Left colon (tissue), 2 donors: ENCODE results near the gene GUCY2D. TPM values are rescaled to one million over a fixed set of nuclear protein-coding genes. Genes with fewer than 3 reads are reported as not detected.

Experiments used
- total RNA-seq, 2 donors: library from RNA; stranded (reverse); fragmentation: NEBNext Ultra II Directional; extraction: Animal tissue kit (Norgen Biotek cat#: 25700); gene quantifications; one replicate each; pipeline ENCODE4 v1.2.1, GENCODE V29; 2021
- donor health status: DM: no; HTN: no; CAD: no.
- donor health status: DM: yes; HTN: yes; CAD: no.

Gene GUCY2D
- total RNA-seq, 2 donors from 2014 or later = not detected

Other genes starting within 250 kb of the GUCY2D start
- 10 to 100 TPM; 49.5 to 50.4 TPM for gene KDM6B, start 168.4 kb upstream of the GUCY2D start, total RNA-seq
- 1 to 10 TPM; 3.8 to 6.1 TPM for gene TMEM88, start 147.5 kb upstream of the GUCY2D start, total RNA-seq
- gene NAA38, start 145.1 kb upstream of the GUCY2D start, total RNA-seq = 10 to 100 TPM; 49.7 to 83.0 TPM
- 1 to 10 TPM; 8.3 to 9.0 TPM for gene CYB5D1, start 144.6 kb upstream of the GUCY2D start, total RNA-seq
- 10 to 100 TPM; 51.3 to 51.9 TPM for gene CHD3, start 113.8 kb upstream of the GUCY2D start, total RNA-seq
- 1 to 10 TPM; 1.2 to 2.1 TPM for gene RNF227, start 86.3 kb upstream of the GUCY2D start, total RNA-seq
- gene KCNAB3, start 72.8 kb upstream of the GUCY2D start, total RNA-seq = 1 to 10 TPM; 2.2 to 3.1 TPM
- gene TRAPPC1, start 70.7 kb upstream of the GUCY2D start, total RNA-seq = 100 to 1,000 TPM; 121 to 122 TPM
- 10 to 100 TPM; 25.8 to 26.7 TPM for gene CNTROB, start 70.4 kb upstream of the GUCY2D start, total RNA-seq
- 1 to 10 TPM in 1 of 2 donors, under 1 TPM in 1; 0.55 to 2.5 TPM for gene ALOX15B, start 36.4 kb downstream of the GUCY2D start, total RNA-seq
- under 1 TPM in 1 of 2 donors, not detected in 1; 0.82 TPM for gene ALOX12B, start 85.1 kb downstream of the GUCY2D start, total RNA-seq
- not detected for gene ALOXE3, start 115.9 kb downstream of the GUCY2D start, total RNA-seq
- not detected for gene HES7, start 121.5 kb downstream of the GUCY2D start, total RNA-seq
- 100 to 1,000 TPM in 1 of 2 donors, 10 to 100 TPM in 1; 35.0 to 113 TPM for gene PER1, start 149.8 kb downstream of the GUCY2D start, total RNA-seq
- 10 to 100 TPM; 45.1 to 56.3 TPM for gene VAMP2, start 160.3 kb downstream of the GUCY2D start, total RNA-seq
- 10 to 100 TPM; 11.3 to 12.6 TPM for gene TMEM107, start 173.8 kb downstream of the GUCY2D start, total RNA-seq
- gene BORCS6, start 187.6 kb downstream of the GUCY2D start, total RNA-seq = 10 to 100 TPM; 12.2 to 13.3 TPM
- gene AURKB, start 208.0 kb downstream of the GUCY2D start, total RNA-seq = 10 to 100 TPM in 1 of 2 donors, 1 to 10 TPM in 1; 6.4 to 22.4 TPM
- 10 to 100 TPM; 38.7 to 38.8 TPM for gene CTC1, start 245.4 kb downstream of the GUCY2D start, total RNA-seq
- gene PFAS, start 246.7 kb downstream of the GUCY2D start, total RNA-seq = 10 to 100 TPM; 17.0 to 23.9 TPM